ENCODE results near the gene SORBS1. TPM values are rescaled to one million over a fixed set of nuclear protein-coding genes. Genes with fewer than 3 reads are reported as not detected.

The SORBS1 gene
- total and polyA plus RNA-seq, 2 donors (not counting 3 experiments of a cell fraction or from before 2014, with no cell fraction given), result 2.0 to 7.9 TPM

- DNase-seq (ENCODE audit: low read depth, low spot score), result no peak
- no TSS peak for BruUV-seq (replicated peaks)
- intact Hi-C loops (cut with micrococcal nuclease), result no loop called here
These were observed 13.3 kb downstream of the SORBS1 start for GRCh38 chr10:95547791-95548435.

GRCh38 chr10:95547197-95547596 lies 14.0 kb downstream of the SORBS1 start:
- intact Hi-C loops (cut with micrococcal nuclease), result no loop called here
- Histone ChIP-seq H3K9ac (replicated peaks; ENCODE audit: extremely low read depth, insufficient read depth, low read length) (no peak overlapping the region), H4K20me1 (replicated peaks; ENCODE audit: control insufficient read depth, extremely low read depth, insufficient read depth, low read length) (no peaks in the 10 kb centered on the region), H3K27me3 (ENCODE audit: control insufficient read depth in 2 of 2, insufficient read depth in 2 of 2, low read length in 2 of 2) (no peaks in the 10 kb centered on the region), H3K9me3 (replicated peaks; ENCODE audit: control insufficient read depth, insufficient read depth, low read length) (no peaks in the 10 kb centered on the region), H3K36me3 (ENCODE audit: control insufficient read depth in 2 of 2, extremely low read depth in 1 of 2, insufficient read depth in 2 of 2, low read length in 2 of 2) (no peaks in the 10 kb centered on the region), H3K4me2 (ENCODE audit: insufficient read depth, low read length) (no peak overlapping the region), H3K4me1 (ENCODE audit: control insufficient read depth, extremely low read depth, insufficient read depth, low read length) (no peaks in the 10 kb centered on the region), H2AFZ (ENCODE audit: low read depth, low read length) (no peak overlapping the region), H3K27ac (ENCODE audit: insufficient read depth, low read depth, low read length) (no peak overlapping the region), H3K4me3 (replicated peaks in 1 of 3; ENCODE audit: insufficient read depth in 1 of 3, low read depth in 1 of 3, low read length in 3 of 3) (no peak overlapping the region), H3K79me2 (ENCODE audit: control insufficient read depth, insufficient read depth, low read length) (no peaks in the 10 kb centered on the region), H3K9me1 (replicated peaks; ENCODE audit: control insufficient read depth, extremely low read depth, insufficient read depth, low read length) (no peaks in the 10 kb centered on the region)
- ChIA-PET CTCF (no interaction called here), POLR2A (no interaction called here)
- FAIRE-seq (no peak), DNase-seq (ENCODE audit: low read depth, low spot score) (no peak)
- TF ChIP-seq POLR2AphosphoS5 (IDR thresholded peaks at IDR 0.05; ENCODE audit: insufficient read depth, low read depth, low read length) (no peak), POLR2A (IDR thresholded peaks at IDR 0.05; ENCODE audit: low read depth, low read length) (no peak), FOS (IDR thresholded peaks at IDR 0.05; ENCODE audit: borderline replicate concordance, insufficient read depth, low read length) (no peak), EZH2 (IDR thresholded peaks at IDR 0.05; ENCODE audit: borderline replicate concordance, low read depth, low read length, severe bottlenecking) (no peak), CTCF (IDR thresholded peaks at IDR 0.05; ENCODE audit: extremely low read depth in 1 of 2, insufficient read depth in 1 of 2, low read depth in 1 of 2, low read length in 2 of 2) (no peak), MAX (IDR thresholded peaks at IDR 0.05; ENCODE audit: insufficient read depth, insufficient read length) (no peak), JUN (IDR thresholded peaks at IDR 0.05; ENCODE audit: borderline replicate concordance, insufficient read depth, insufficient read length, low read depth) (no peak), GATA2 (IDR thresholded peaks at IDR 0.05; ENCODE audit: insufficient read depth, insufficient read length, low read depth, low read length) (no peak), MYC (IDR thresholded peaks at IDR 0.05; ENCODE audit: low read depth, low read length) (no peak)
- dilution Hi-C loops (cut with MboI; ENCODE audit: extremely low pct_ligation_motif_present, low sequenced_read_pairs), result no loop called here
- no TSS peak for BruUV-seq (replicated peaks)

More at GRCh38 chr10:95547791-95548435, 13.3 kb downstream of the SORBS1 start:
- no peak for TF ChIP-seq JUN (IDR thresholded peaks at IDR 0.05; ENCODE audit: borderline replicate concordance, insufficient read depth, insufficient read length, low read depth)
- no peaks in the 10 kb centered on the region for H3K79me2 ChIP-seq (ENCODE audit: control insufficient read depth, insufficient read depth, low read length)
- H3K36me3 ChIP-seq (ENCODE audit: control insufficient read depth in 2 of 2, extremely low read depth in 1 of 2, insufficient read depth in 2 of 2, low read length in 2 of 2), result no peaks in the 10 kb centered on the region
- ChIA-PET CTCF (no interaction called here), POLR2A (no interaction called here)
- H3K9ac ChIP-seq (replicated peaks; ENCODE audit: extremely low read depth, insufficient read depth, low read length), result no peak overlapping the region
- H3K9me3 ChIP-seq (replicated peaks; ENCODE audit: control insufficient read depth, insufficient read depth, low read length), result no peaks in the 10 kb centered on the region
- peaks cover 2% of the 10 kb centered on the region for H3K4me1 ChIP-seq (ENCODE audit: control insufficient read depth, extremely low read depth, insufficient read depth, low read length)
- H3K4me2 ChIP-seq (ENCODE audit: insufficient read depth, low read length), result no peak overlapping the region
- no peaks in the 10 kb centered on the region for H3K27me3 ChIP-seq (ENCODE audit: control insufficient read depth in 2 of 2, insufficient read depth in 2 of 2, low read length in 2 of 2)
- dilution Hi-C loops (cut with MboI; ENCODE audit: extremely low pct_ligation_motif_present, low sequenced_read_pairs), result no loop called here
- no peaks in the 10 kb centered on the region for H3K9me1 ChIP-seq (replicated peaks; ENCODE audit: control insufficient read depth, extremely low read depth, insufficient read depth, low read length)
- no peak overlapping the region for H2AFZ ChIP-seq (ENCODE audit: low read depth, low read length)
- no peak overlapping the region for H3K4me3 ChIP-seq (replicated peaks in 1 of 3; ENCODE audit: insufficient read depth in 1 of 3, low read depth in 1 of 3, low read length in 3 of 3)
- H4K20me1 ChIP-seq (replicated peaks; ENCODE audit: control insufficient read depth, extremely low read depth, insufficient read depth, low read length), result no peaks in the 10 kb centered on the region
- no peak overlapping the region for H3K27ac ChIP-seq (ENCODE audit: insufficient read depth, low read depth, low read length)
- no peak for FAIRE-seq

All from endothelial cell of umbilical vein (primary cell).